ENCODE measurements around the gene MTMR8. TPM values are rescaled to one million over a fixed set of nuclear protein-coding genes. Genes with fewer than 3 reads are reported as not detected.

The MTMR8 gene
- total and polyA plus RNA-seq, 3 donors from 2014 or later: 0.47 to 3.0 (median 2.7) TPM

DNA sequence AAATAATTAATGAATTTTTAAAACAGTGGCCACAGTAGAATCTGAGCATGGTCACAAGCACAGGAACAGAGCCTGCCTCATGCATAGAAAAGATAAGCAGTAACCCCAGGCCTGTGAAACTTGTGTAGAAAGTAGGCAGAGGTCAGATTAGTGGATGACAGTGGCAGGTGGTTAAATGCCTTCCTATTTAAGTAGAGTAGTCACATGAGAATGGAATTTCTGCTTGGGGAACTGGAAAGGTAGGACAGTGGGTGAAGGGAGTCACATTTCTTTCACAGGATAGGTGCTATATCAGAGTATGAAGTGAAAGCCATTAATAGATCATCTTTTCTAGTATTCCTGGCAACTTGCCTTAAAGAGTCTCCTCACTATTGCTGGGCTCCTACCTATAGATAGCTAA is 130.0 kb downstream of the MTMR8 start:
- Histone ChIP-seq H3K9me3 (no peaks in the 10 kb centered on the region), H3K27ac (no peak overlapping the region), H3K36me3 (ENCODE audit: low read depth, missing control alignments) (no peaks in the 10 kb centered on the region), H3K27me3 (no peaks in the 10 kb centered on the region), H3K4me3 (no peak overlapping the region), H3K4me1 (no peaks in the 10 kb centered on the region)
- DNase-seq: no peak
- intact Hi-C loops (cut with DNase I; ENCODE audit: low total_unique reads): no loop called here
- TF ChIP-seq, protein P1, sequence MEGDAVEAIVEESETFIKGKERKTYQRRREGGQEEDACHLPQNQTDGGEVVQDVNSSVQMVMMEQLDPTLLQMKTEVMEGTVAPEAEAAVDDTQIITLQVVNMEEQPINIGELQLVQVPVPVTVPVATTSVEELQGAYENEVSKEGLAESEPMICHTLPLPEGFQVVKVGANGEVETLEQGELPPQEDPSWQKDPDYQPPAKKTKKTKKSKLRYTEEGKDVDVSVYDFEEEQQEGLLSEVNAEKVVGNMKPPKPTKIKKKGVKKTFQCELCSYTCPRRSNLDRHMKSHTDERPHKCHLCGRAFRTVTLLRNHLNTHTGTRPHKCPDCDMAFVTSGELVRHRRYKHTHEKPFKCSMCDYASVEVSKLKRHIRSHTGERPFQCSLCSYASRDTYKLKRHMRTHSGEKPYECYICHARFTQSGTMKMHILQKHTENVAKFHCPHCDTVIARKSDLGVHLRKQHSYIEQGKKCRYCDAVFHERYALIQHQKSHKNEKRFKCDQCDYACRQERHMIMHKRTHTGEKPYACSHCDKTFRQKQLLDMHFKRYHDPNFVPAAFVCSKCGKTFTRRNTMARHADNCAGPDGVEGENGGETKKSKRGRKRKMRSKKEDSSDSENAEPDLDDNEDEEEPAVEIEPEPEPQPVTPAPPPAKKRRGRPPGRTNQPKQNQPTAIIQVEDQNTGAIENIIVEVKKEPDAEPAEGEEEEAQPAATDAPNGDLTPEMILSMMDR (IDR thresholded peaks at IDR 0.05): no peak
- TF ChIP-seq POLR2A (IDR thresholded peaks at IDR 0.05): no peak

DNA sequence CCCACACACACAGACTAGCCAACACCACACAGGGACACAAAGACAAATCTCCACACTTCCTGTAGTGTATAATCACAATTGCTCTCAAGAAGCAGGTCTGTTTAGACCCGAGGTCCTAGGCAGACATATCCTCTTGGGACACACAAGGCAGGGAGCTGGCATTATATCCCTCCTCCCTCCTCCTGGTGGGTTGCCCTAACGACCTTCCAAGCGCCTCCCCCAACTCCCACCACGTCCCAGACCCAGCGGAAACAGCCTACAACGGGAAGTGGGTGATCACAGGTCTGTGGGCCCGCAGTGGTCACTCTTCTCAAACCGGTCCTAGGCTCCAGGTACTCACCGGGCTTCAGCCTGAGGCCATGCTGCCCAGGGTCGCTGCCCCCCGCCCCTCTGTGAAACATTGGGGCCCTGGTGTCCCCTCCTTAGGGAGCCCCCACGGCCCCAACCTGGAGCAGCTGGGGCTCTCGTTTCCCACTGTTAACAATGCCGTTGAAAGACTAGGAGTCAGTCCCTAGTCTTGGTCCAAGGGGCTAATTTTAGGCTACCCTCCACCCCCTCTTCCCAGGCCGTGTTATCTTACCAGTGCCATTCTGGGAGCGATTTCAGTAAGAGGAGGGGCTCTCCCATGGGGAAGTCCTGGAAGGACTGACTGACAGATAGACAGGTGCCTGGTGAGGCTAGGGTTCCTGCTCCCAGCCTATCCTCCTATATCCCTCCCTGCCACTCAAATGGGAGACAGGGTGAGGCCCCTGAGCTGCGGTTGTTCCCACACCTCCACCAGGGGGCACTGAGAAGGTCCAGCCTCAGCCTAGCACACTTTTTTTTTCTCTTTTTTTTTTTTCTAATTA is 164.9 kb downstream of the MTMR8 start, which contains the start of gene ASB12:
TSS of gene ASB12 (minus strand) at position 485 of the 848 bp plus-strand sequence. CDS start 4,957 bp downstream, outside the sequence.
- H3K4me1 ChIP-seq: no peaks in the 10 kb centered on the region
- no peaks in the 10 kb centered on the region for H3K9me3 ChIP-seq
- no peak for DNase-seq
- H3K27ac ChIP-seq: no peak within 1 kb of the TSS
- no peaks in the 10 kb centered on the region for H3K27me3 ChIP-seq
- no peaks in the 10 kb centered on the region for H3K36me3 ChIP-seq (ENCODE audit: low read depth, missing control alignments)
- no peak within 1 kb of the TSS for H3K4me3 ChIP-seq
- intact Hi-C loops (cut with DNase I; ENCODE audit: low total_unique reads): no loop called here
- TF ChIP-seq, protein P1 (IDR thresholded peaks at IDR 0.05): no peak
- TF ChIP-seq POLR2A (IDR thresholded peaks at IDR 0.05): no peak
- WGBS, 2 donors: 51 to 70% methylated on average over 4 to 5 of the region's 17 CpGs

DNA sequence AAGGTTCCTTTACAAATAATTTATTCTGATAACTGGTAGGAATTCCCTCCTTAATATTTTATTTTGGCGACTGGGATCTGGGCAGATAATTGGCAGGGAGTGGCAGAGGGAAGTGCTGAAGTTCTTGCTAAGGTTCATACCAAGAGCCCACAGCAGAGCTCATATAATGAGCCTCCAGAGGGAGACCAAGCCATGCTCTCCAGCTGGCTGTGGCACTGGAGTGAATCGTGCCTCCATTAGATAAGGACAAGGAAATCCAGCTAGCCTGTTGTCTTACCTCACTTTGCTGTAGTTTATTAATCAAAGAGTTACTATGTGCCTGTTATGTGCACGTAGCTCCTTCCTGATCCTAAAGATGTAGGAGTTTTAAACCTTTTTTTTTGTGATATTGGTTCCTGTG is 166.1 kb downstream of the MTMR8 start:
- H3K9me3 ChIP-seq: no peaks in the 10 kb centered on the region
- no peak overlapping the region for H3K27ac ChIP-seq
- intact Hi-C loops (cut with DNase I; ENCODE audit: low total_unique reads): no loop called here
- H3K36me3 ChIP-seq (ENCODE audit: low read depth, missing control alignments): no peaks in the 10 kb centered on the region
- TF ChIP-seq, protein P1 (IDR thresholded peaks at IDR 0.05): no peak
- TF ChIP-seq POLR2A (IDR thresholded peaks at IDR 0.05): no peak
- no peak for DNase-seq
- no peaks in the 10 kb centered on the region for H3K27me3 ChIP-seq
- no peak overlapping the region for H3K4me3 ChIP-seq
- 27 to 50% methylated on average over 3 of the region's 3 CpGs for WGBS, 2 donors
- H3K4me1 ChIP-seq: no peaks in the 10 kb centered on the region

Other genes with a start within 250 kb of the MTMR8 start
- gene AMER1, start 189.7 kb downstream of the MTMR8 start, total RNA-seq: 1 to 10 TPM; 3.2 to 3.8 TPM
- 1.5 TPM for gene AMER1, start 189.7 kb downstream of the MTMR8 start, polyA plus RNA-seq (ENCODE audit: insufficient read depth, low read depth, low replicate concordance)
- gene ASB12, start 164.8 kb downstream of the MTMR8 start, total RNA-seq: under 1 TPM; 0.31 to 0.62 TPM
- gene ASB12, start 164.8 kb downstream of the MTMR8 start, polyA plus RNA-seq (ENCODE audit: insufficient read depth, low read depth, low replicate concordance): 0.67 TPM

Measured in testis (tissue), 3 donors.